SK-N-SH treated with all-trans-retinoic acid at 6 μM for 48 hours (cell line): ENCODE data around the gene ARHGAP10.

Source experiments
- ATAC-seq: fragments of 200-7000 bp; cut with Tn5 transposase; 3 replicates; pipeline ENCODE4 v1.9.1; 2020; ENCODE audit warnings: mild to moderate bottlenecking, moderate library complexity
- ARNTL ChIP-seq: fragments of 450-650 bp; formaldehyde crosslinking; IDR thresholded peaks from 2 replicates; pipeline ENCODE4 v1.5.0; 2020; ENCODE audit warnings: low read depth, mild to moderate bottlenecking, moderate library complexity, borderline replicate concordance
- BACH2 ChIP-seq: fragments of 250-450 bp; sonication (Bioruptor Pico); IDR thresholded peaks from 2 replicates; pipeline ENCODE4 v1.9.0; 2021; ENCODE audit warnings: mild to moderate bottlenecking, borderline replicate concordance
- CSDC2 ChIP-seq: fragments of 250-450 bp; sonication (Bioruptor Pico); IDR thresholded peaks from 2 replicates; pipeline ENCODE4 v1.5.0; 2020; ENCODE audit warnings: mild to moderate bottlenecking, moderate library complexity
- ESRRG ChIP-seq: fragments of 250-450 bp; sonication (Bioruptor Pico); IDR thresholded peaks from 2 replicates; pipeline ENCODE4 v1.6.1; 2021; ENCODE audit warnings: mild to moderate bottlenecking
- ISL1 ChIP-seq: fragments of 250-450 bp; sonication (Bioruptor Pico); IDR thresholded peaks from 2 replicates; pipeline ENCODE4 v2.1.2; 2022; ENCODE audit warnings: mild to moderate bottlenecking, moderate library complexity
- PPARA ChIP-seq: fragments of 250-450 bp; sonication (Bioruptor Pico); IDR thresholded peaks from 2 replicates; pipeline ENCODE4 v1.5.0; 2020; ENCODE audit warnings: mild to moderate bottlenecking, borderline replicate concordance
- SNAI2 ChIP-seq: fragments of 250-450 bp; sonication (Bioruptor Pico); IDR thresholded peaks from 2 replicates; pipeline ENCODE4 v1.5.0; 2020; ENCODE audit warnings: mild to moderate bottlenecking, moderate library complexity
- TCF4 ChIP-seq: fragments of 250-450 bp; sonication (Bioruptor Pico); IDR thresholded peaks from 2 replicates; pipeline ENCODE4 v1.8.0; 2021; ENCODE audit warnings: mild to moderate bottlenecking, moderate library complexity, borderline replicate concordance
- TOX ChIP-seq: fragments of 250-450 bp; sonication (Bioruptor Pico); IDR thresholded peaks from 2 replicates; pipeline ENCODE4 v1.8.0; 2021; ENCODE audit warnings: mild to moderate bottlenecking, moderate library complexity, borderline replicate concordance
- ZC3H10 ChIP-seq: fragments of 250-450 bp; sonication (Bioruptor Pico); IDR thresholded peaks from 2 replicates; pipeline ENCODE4 v1.5.1; 2021; ENCODE audit warnings: mild to moderate bottlenecking, moderate library complexity
- ZFP3 ChIP-seq: fragments of 250-450 bp; sonication (Bioruptor Pico); IDR thresholded peaks from 2 replicates; pipeline ENCODE4 v1.5.0; 2020; ENCODE audit warnings: mild to moderate bottlenecking, moderate library complexity
- ZFP30 ChIP-seq: fragments of 450-650 bp; formaldehyde crosslinking; IDR thresholded peaks from 2 replicates; pipeline ENCODE4 v1.5.0; 2022; ENCODE audit warnings: mild to moderate bottlenecking, moderate library complexity
- ZNF70 ChIP-seq: fragments of 450-650 bp; formaldehyde crosslinking; IDR thresholded peaks from 2 replicates; pipeline ENCODE4 v1.5.0; 2020; ENCODE audit warnings: mild to moderate bottlenecking, moderate library complexity
- ZNF8 ChIP-seq: fragments of 450-650 bp; formaldehyde crosslinking; IDR thresholded peaks from 2 replicates; pipeline ENCODE4 v1.5.0; 2020; ENCODE audit warnings: mild to moderate bottlenecking, moderate library complexity
- TF ChIP-seq, protein P1 (sequence below): fragments of 250-450 bp; sonication (Bioruptor Pico); IDR thresholded peaks from 2 replicates; pipeline ENCODE4 v1.8.0; 2020; ENCODE audit warnings: mild to moderate bottlenecking, moderate library complexity, borderline replicate concordance
- TF ChIP-seq, protein P2 (sequence below): fragments of 250-450 bp; sonication (Bioruptor Pico); IDR thresholded peaks from 2 replicates; pipeline ENCODE4 v1.5.1; 2020; ENCODE audit warnings: low read depth, mild to moderate bottlenecking, moderate library complexity
- TF ChIP-seq, protein P3 (sequence below): fragments of 250-450 bp; sonication (Bioruptor Pico); IDR thresholded peaks from 2 replicates; pipeline ENCODE4 v1.5.0; 2020; ENCODE audit warnings: mild to moderate bottlenecking, moderate library complexity
- TF ChIP-seq, protein P4 (sequence below): fragments of 250-450 bp; sonication (Bioruptor Pico); IDR thresholded peaks from 2 replicates; pipeline ENCODE4 v1.5.1; 2021; ENCODE audit warnings: mild to moderate bottlenecking, moderate library complexity
- TF ChIP-seq, protein P5 (sequence below): fragments of 250-450 bp; sonication (Bioruptor Pico); IDR thresholded peaks from 2 replicates; pipeline ENCODE4 v1.8.0; 2021; ENCODE audit warnings: low read depth, mild to moderate bottlenecking, moderate library complexity, borderline replicate concordance

ARHGAP10 gene

DNA sequence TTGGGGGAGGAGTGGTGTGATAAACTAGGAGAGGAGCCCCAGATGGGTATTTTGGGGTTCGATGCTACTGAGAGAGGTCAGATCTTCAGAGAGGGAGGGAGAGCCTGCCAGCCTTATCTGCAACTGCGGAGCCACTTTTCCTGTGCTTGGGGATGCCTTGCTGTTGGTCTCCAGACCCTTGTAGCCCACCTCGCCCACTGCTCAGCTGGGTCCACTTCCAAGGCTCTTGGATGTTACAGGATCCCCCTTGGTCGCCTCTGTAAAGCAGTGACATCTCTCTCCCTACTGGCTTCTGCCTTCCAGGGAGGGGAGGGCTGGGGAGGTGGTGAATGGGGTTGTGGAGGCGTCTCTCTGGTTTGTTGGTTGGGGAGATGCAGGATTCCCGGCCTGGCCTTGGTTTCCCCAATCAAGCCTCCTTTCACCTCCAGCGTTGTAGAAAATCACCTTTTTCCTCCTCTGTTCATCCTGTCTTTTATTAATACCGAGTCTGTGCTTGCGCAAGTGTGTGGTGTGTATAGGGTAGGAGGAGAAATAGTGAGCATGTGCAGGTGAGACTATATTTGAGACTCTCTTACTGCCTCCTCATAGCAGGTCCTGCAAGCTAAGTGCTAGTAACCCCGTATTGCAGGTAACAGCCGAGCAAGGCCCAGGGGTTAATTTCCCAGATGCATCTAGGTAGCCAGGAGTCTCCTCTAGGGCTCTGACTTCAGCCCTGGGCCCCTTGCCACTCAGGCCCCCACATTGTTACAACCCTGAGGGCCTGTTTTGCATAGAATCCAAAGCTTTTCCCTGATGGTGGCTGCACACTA is 337.4 kb downstream of the ARHGAP10 start:
- no peak for ATAC-seq
- TF ChIP-seq ZC3H10 (CRISPR knock-in tag): no peak

DNA sequence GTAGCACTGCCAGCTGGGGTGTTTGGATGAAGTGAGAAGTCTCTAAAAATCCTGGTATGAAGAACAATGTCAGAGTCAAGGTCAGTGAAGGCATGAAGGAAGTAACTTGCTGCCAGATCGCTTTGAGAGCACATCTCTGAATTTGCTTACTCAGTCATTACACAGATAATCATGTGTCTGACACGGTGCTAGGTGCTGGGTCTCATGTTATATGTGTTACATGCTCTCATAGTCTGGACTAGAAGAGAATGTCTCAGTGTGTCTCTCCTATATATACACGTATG is 337.9 kb downstream of the ARHGAP10 start:
- TF ChIP-seq ARNTL (no peak), ESRRG (CRISPR knock-in tag) (no peak), ZNF8 (CRISPR knock-in tag) (no peak), SNAI2 (CRISPR knock-in tag) (no peak), ZFP3 (CRISPR knock-in tag) (no peak), TCF4 (CRISPR knock-in tag) (no peak), ZC3H10 (CRISPR knock-in tag) (no peak), CSDC2 (no peak), BACH2 (no peak), PPARA (CRISPR knock-in tag) (no peak), ZFP30 (CRISPR knock-in tag) (no peak), ZNF70 (CRISPR knock-in tag) (no peak)
- TF ChIP-seq, protein P1, sequence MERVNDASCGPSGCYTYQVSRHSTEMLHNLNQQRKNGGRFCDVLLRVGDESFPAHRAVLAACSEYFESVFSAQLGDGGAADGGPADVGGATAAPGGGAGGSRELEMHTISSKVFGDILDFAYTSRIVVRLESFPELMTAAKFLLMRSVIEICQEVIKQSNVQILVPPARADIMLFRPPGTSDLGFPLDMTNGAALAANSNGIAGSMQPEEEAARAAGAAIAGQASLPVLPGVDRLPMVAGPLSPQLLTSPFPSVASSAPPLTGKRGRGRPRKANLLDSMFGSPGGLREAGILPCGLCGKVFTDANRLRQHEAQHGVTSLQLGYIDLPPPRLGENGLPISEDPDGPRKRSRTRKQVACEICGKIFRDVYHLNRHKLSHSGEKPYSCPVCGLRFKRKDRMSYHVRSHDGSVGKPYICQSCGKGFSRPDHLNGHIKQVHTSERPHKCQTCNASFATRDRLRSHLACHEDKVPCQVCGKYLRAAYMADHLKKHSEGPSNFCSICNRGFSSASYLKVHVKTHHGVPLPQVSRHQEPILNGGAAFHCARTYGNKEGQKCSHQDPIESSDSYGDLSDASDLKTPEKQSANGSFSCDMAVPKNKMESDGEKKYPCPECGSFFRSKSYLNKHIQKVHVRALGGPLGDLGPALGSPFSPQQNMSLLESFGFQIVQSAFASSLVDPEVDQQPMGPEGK (CRISPR knock-in tag): no peak
- TF ChIP-seq, protein P2, sequence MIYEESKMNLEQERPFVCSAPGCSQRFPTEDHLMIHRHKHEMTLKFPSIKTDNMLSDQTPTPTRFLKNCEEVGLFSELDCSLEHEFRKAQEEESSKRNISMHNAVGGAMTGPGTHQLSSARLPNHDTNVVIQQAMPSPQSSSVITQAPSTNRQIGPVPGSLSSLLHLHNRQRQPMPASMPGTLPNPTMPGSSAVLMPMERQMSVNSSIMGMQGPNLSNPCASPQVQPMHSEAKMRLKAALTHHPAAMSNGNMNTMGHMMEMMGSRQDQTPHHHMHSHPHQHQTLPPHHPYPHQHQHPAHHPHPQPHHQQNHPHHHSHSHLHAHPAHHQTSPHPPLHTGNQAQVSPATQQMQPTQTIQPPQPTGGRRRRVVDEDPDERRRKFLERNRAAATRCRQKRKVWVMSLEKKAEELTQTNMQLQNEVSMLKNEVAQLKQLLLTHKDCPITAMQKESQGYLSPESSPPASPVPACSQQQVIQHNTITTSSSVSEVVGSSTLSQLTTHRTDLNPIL (CRISPR knock-in tag): no peak
- TF ChIP-seq, all 23 proteins: peak for 0
- no peak for ATAC-seq

DNA sequence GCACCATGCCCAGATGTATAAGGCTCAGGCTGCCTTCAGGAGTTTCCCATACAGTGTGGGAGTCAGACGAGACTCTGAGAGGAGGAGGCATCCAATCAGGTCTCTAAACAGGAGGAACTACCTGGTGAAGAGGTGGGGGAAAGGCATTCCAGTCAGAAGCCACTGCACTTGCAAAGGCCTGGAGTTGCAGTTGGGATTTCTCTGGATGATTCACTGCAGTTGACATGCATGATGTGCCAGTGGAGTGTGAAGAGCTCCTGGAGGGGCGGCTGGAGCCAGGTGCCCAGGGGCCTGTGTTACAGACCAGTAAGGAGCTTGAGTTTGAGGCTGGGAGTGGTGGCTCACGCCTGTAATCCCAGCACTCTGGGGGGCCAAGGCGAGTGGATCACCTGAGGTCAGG is 339.1 kb downstream of the ARHGAP10 start:
- TF ChIP-seq ZNF70 (CRISPR knock-in tag) (no peak), ARNTL (no peak), ESRRG (CRISPR knock-in tag) (no peak)
- TF ChIP-seq, protein P3, sequence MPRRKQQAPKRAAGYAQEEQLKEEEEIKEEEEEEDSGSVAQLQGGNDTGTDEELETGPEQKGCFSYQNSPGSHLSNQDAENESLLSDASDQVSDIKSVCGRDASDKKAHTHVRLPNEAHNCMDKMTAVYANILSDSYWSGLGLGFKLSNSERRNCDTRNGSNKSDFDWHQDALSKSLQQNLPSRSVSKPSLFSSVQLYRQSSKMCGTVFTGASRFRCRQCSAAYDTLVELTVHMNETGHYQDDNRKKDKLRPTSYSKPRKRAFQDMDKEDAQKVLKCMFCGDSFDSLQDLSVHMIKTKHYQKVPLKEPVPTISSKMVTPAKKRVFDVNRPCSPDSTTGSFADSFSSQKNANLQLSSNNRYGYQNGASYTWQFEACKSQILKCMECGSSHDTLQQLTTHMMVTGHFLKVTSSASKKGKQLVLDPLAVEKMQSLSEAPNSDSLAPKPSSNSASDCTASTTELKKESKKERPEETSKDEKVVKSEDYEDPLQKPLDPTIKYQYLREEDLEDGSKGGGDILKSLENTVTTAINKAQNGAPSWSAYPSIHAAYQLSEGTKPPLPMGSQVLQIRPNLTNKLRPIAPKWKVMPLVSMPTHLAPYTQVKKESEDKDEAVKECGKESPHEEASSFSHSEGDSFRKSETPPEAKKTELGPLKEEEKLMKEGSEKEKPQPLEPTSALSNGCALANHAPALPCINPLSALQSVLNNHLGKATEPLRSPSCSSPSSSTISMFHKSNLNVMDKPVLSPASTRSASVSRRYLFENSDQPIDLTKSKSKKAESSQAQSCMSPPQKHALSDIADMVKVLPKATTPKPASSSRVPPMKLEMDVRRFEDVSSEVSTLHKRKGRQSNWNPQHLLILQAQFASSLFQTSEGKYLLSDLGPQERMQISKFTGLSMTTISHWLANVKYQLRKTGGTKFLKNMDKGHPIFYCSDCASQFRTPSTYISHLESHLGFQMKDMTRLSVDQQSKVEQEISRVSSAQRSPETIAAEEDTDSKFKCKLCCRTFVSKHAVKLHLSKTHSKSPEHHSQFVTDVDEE: no peak
- TF ChIP-seq, protein P2 (CRISPR knock-in tag): no peak
- TF ChIP-seq, protein P1 (CRISPR knock-in tag): no peak
- TF ChIP-seq, all 23 proteins: peak for 0
- no peak for ATAC-seq

DNA sequence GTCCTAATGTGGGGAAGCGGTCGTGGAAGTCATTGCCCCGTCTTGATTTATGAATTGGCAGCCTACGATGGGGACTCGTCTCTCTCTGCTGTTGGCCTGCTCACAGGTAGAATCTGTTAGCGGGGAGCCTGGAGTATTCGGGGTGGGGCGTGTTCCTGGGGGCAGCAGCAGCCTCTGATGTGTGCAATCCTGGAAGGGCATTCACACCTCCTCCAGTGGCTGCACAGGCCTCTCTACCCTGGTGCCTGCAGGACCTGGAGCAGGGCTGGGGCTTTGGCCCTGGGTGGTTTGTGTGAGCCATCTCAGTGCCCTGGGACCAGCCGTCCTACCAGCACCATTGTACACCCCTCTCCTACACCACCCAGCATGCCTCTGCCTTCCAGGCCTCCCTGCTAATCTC is 340.9 kb downstream of the ARHGAP10 start:
- no peak for ATAC-seq
- TF ChIP-seq, protein P1 (CRISPR knock-in tag): no peak
- TF ChIP-seq, protein P2 (CRISPR knock-in tag): no peak
- no peak for TF ChIP-seq BACH2
- TF ChIP-seq, protein P4, sequence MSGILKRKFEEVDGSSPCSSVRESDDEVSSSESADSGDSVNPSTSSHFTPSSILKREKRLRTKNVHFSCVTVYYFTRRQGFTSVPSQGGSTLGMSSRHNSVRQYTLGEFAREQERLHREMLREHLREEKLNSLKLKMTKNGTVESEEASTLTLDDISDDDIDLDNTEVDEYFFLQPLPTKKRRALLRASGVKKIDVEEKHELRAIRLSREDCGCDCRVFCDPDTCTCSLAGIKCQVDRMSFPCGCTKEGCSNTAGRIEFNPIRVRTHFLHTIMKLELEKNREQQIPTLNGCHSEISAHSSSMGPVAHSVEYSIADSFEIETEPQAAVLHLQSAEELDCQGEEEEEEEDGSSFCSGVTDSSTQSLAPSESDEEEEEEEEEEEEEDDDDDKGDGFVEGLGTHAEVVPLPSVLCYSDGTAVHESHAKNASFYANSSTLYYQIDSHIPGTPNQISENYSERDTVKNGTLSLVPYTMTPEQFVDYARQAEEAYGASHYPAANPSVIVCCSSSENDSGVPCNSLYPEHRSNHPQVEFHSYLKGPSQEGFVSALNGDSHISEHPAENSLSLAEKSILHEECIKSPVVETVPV: no peak
- TF ChIP-seq, protein P5, sequence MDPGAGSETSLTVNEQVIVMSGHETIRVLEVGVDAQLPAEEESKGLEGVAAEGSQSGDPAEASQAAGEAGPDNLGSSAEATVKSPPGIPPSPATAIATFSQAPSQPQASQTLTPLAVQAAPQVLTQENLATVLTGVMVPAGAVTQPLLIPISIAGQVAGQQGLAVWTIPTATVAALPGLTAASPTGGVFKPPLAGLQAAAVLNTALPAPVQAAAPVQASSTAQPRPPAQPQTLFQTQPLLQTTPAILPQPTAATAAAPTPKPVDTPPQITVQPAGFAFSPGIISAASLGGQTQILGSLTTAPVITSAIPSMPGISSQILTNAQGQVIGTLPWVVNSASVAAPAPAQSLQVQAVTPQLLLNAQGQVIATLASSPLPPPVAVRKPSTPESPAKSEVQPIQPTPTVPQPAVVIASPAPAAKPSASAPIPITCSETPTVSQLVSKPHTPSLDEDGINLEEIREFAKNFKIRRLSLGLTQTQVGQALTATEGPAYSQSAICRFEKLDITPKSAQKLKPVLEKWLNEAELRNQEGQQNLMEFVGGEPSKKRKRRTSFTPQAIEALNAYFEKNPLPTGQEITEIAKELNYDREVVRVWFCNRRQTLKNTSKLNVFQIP (CRISPR knock-in tag): no peak
- no peak for TF ChIP-seq TOX (CRISPR knock-in tag)
- no peak for TF ChIP-seq ISL1 (CRISPR knock-in tag)
